ENCODE data around the gene SLC7A6. TPM values are rescaled to one million over a fixed set of nuclear protein-coding genes. Genes with fewer than 3 reads are reported as not detected.

The SLC7A6 gene
- total and polyA plus RNA-seq, 10 of the 15 experiments (the other 5 are each of a cell fraction or from before 2014, with no cell fraction given): 8.2 to 60.4 (median 28.6) TPM

DNA sequence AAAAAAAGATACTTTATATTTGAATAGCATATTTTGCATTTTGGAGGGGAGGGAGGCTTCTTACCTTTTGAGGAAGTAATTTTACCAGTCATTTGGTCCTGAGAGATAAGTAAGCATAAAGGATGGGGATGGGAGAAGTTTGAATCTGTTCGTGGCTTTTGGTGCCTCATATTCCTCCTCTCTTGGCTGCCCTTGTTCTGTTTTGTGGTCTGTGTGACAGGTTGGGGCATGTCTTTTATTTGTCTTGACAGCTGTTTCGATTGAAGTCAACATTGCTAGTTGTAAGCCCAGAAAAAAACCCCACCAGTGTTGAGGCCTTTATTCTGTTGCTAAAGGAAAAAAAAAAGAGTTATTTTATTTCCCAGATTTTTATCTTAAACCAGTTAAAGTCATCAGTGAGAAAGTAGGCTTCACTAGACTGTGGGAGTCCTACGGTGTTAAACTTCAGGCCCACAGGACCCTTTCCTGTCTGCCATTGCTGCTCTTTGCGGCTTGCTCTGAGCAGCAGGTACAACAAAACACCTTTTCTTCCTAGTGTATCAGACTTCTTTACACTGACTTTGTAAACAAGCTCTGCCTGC lies 11.4 kb downstream of the SLC7A6 start (continued):
- TF ChIP-seq TCF12 (IDR thresholded peaks at IDR 0.05; ENCODE audit: low read depth, low read length) (peak; percentile 86), SKIL (IDR thresholded peaks at IDR 0.05; ENCODE audit: low read depth, poor library complexity, severe bottlenecking) (peak; percentile 99), FOXM1 (IDR thresholded peaks at IDR 0.05; ENCODE audit: low read depth, low read length) (peak; percentile 74)
- TF ChIP-seq, protein P1, sequence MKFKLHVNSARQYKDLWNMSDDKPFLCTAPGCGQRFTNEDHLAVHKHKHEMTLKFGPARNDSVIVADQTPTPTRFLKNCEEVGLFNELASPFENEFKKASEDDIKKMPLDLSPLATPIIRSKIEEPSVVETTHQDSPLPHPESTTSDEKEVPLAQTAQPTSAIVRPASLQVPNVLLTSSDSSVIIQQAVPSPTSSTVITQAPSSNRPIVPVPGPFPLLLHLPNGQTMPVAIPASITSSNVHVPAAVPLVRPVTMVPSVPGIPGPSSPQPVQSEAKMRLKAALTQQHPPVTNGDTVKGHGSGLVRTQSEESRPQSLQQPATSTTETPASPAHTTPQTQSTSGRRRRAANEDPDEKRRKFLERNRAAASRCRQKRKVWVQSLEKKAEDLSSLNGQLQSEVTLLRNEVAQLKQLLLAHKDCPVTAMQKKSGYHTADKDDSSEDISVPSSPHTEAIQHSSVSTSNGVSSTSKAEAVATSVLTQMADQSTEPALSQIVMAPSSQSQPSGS (IDR thresholded peaks at IDR 0.05; ENCODE audit: low read length): peak; percentile 69

DNA sequence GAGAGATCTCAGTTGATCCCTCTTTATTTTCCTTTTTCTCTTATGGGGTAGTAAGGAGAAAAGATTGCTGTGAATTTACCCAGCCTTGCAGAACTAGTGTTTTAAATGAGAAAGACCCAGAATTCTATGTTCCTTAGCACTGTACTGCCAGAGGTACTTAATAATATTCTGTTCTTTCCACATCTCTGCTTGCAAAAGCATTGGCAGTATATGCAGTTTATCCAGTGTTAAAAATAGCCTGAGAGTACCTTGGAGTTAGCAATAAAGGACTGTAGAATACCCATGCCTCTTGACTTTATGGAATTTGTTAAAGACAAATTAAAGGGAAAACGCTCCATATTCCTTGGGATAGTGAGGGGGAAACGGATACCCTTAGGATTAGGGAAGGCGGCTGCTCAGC lies 11.9 kb downstream of the SLC7A6 start:
- in situ Hi-C loops (cut with MboI): no loop called here
- TF ChIP-seq POLR2AphosphoS5 (IDR thresholded peaks at IDR 0.05; ENCODE audit: low read length): no peak
- no peak for TF ChIP-seq TCF7 (IDR thresholded peaks at IDR 0.05; ENCODE audit: borderline replicate concordance)
- TF ChIP-seq SPI1 (IDR thresholded peaks at IDR 0.05; ENCODE audit: borderline replicate concordance, insufficient read depth, low read depth, low read length): no peak
- TF ChIP-seq ZBTB33 (IDR thresholded peaks at IDR 0.05): no peak
- TF ChIP-seq PBX3 (IDR thresholded peaks at IDR 0.05; ENCODE audit: insufficient replicate concordance, low read depth, low read length): no peak
- no peak for TF ChIP-seq YBX1 (IDR thresholded peaks at IDR 0.05)
- TF ChIP-seq POU2F2 (IDR thresholded peaks at IDR 0.05; ENCODE audit: borderline replicate concordance, low read depth, low read length): no peak
- no peak for TF ChIP-seq ZZZ3 (IDR thresholded peaks at IDR 0.05; ENCODE audit: control insufficient read depth, insufficient read length, low read depth)
- no peak for TF ChIP-seq MXI1 (IDR thresholded peaks at IDR 0.05; ENCODE audit: low read depth, low read length)
- no peak for TF ChIP-seq CBX3 (IDR thresholded peaks at IDR 0.05; ENCODE audit: borderline replicate concordance, low read depth)
- TF ChIP-seq BRCA1 (IDR thresholded peaks at IDR 0.05; ENCODE audit: low read depth, low read length): no peak
- TF ChIP-seq FOS (IDR thresholded peaks at IDR 0.05; ENCODE audit: borderline replicate concordance, extremely low read depth, insufficient read length): no peak

More for the DNA sequence above, 11.9 kb downstream of the SLC7A6 start:
- no TSS peak for BruUV-seq (replicated peaks)
- Histone ChIP-seq H3K4me2 (ENCODE audit: control insufficient read depth, insufficient read depth) (peak overlapping the region; percentile 56), H3K79me2 (ENCODE audit: control insufficient read depth, insufficient read depth, low read length) (peaks cover 44% of the 10 kb centered on the region), H4K20me1 (ENCODE audit: control insufficient read depth, insufficient read depth) (no peaks in the 10 kb centered on the region), H3K27me3 (replicated peaks in 1 of 2; ENCODE audit: control insufficient read depth in 2 of 2, insufficient read depth in 2 of 2, low read length in 1 of 2) (no peaks in the 10 kb centered on the region), H2AFZ (ENCODE audit: control insufficient read depth, low read depth, low read length) (no peak overlapping the region), H3K4me3 (peak overlapping the region; percentile 28; the same call in 1 of the 2 replicates), H3K27ac (ENCODE audit: control insufficient read depth, insufficient read depth) (peak overlapping the region; percentile 70), H3K9ac (ENCODE audit: control insufficient read depth, insufficient read depth, low read length) (no peak overlapping the region), H3K4me1 (ENCODE audit: control insufficient read depth, insufficient read depth, low read length) (peaks cover 37% of the 10 kb centered on the region), H3K36me3 (ENCODE audit: control insufficient read depth in 2 of 2, insufficient read depth in 2 of 2, low read length in 1 of 2) (peaks cover 13 to 18% of the 10 kb centered on the region in 2 experiments), H3K9me3 (replicated peaks; ENCODE audit: control insufficient read depth, insufficient read depth, low read length) (no peaks in the 10 kb centered on the region)
- intact Hi-C loops (cut with micrococcal nuclease; ENCODE audit: unreplicated experiment): no loop called here
- ChIA-PET RAD21 (ENCODE audit: unreplicated experiment) (interaction anchor here (1.0 to 4.1 kb wide), 6 partner anchors 8 to 53 kb away, joined by 3 to 32 read pairs (median 6); partner anchors contain the start of gene SLC7A6), SMC1A (ENCODE audit: uncharacterized antibody, unreplicated experiment) (interaction anchor here (0.6 to 18.5 kb wide), 7 partner anchors 3 to 81 kb away, joined by 3 to 253 read pairs (median 7); partner anchors contain the start of gene SLC7A6), CTCF (interaction anchor here (1.2 to 4.4 kb wide), 6 partner anchors 9 to 43 kb away, joined by 3 to 40 read pairs (median 6); partner anchors contain the start of genes PRMT7, SLC7A6 and SLC7A6OS), POLR2A (interaction anchor here (0.8 to 12.2 kb wide), 3 partner anchors 10 to 12 kb away, joined by 3 to 177 read pairs (median 6); partner anchors contain the start of gene SLC7A6)
- DNase-seq (ENCODE audit: low read depth, low spot score): no peak
- no peak for FAIRE-seq
- 88% methylated on average over 3 of the region's 3 CpGs for WGBS (ENCODE audit: insufficient coverage, insufficient replicate concordance, low lambda C conversion rate, missing lambda C conversion rate)
- no peak for ATAC-seq

Data from GM12878 (cell line).